Measurements from ENCODE around the gene SP140L.
"Not testable (repeated sequence)": the region's sequence is repeated elsewhere in the genome, so short reads cannot be mapped to it uniquely, and the experiment has no call there.

SP140L gene

DNA sequence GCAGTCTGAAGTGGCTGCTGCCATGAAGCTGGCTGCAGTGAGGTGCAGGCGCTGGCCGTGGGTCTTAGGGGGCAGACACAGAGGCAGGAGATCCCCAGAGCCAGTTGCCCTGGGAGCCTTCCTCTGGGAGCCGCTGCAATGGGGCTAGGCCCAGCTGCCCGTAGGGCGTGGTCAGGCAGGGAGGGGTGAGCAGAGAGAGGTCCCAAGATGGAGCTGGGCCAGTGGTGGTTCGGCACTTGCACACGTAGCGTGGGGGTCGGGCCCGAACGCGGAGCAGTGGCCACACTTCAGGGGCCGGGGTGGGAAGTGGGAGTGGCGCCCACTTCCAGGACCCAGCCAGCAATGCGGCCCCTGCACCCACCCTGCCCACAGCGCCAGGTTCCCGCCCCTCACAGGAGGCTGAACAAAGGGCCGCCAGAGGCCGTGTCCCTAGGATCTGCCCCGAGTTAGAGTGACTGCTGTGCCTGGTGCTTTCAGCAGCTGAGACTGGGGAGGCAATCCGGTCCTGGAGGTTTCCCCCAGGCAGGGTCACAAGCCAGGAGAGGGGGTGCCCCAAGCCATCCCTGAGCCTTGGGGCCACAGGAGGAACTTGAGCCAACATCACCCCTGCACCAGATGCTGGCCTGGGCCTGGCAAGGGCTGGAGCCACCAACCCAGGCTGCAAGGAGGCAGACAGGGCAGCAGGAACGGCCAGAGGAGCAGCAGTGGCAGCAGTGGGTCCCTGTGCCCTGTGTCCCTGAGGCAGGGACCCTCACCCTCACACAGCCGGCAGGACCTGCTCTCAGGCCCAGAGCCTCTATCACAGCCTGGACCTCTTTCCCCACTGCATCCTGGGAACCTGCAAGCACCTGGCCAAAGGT lies 21.3 kb upstream of the SP140L start:
- TF ChIP-seq, protein P1, sequence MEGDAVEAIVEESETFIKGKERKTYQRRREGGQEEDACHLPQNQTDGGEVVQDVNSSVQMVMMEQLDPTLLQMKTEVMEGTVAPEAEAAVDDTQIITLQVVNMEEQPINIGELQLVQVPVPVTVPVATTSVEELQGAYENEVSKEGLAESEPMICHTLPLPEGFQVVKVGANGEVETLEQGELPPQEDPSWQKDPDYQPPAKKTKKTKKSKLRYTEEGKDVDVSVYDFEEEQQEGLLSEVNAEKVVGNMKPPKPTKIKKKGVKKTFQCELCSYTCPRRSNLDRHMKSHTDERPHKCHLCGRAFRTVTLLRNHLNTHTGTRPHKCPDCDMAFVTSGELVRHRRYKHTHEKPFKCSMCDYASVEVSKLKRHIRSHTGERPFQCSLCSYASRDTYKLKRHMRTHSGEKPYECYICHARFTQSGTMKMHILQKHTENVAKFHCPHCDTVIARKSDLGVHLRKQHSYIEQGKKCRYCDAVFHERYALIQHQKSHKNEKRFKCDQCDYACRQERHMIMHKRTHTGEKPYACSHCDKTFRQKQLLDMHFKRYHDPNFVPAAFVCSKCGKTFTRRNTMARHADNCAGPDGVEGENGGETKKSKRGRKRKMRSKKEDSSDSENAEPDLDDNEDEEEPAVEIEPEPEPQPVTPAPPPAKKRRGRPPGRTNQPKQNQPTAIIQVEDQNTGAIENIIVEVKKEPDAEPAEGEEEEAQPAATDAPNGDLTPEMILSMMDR (IDR thresholded peaks at IDR 0.05; ENCODE audit: borderline replicate concordance, control extremely low read depth, extremely low read depth, insufficient read depth, missing control alignments), result no peak
- in situ Hi-C loops (cut with MboI; ENCODE audit: low sequenced_read_pairs, unreplicated experiment), result no loop called here
- DNase-seq (ENCODE audit: low spot score), result no peak

DNA sequence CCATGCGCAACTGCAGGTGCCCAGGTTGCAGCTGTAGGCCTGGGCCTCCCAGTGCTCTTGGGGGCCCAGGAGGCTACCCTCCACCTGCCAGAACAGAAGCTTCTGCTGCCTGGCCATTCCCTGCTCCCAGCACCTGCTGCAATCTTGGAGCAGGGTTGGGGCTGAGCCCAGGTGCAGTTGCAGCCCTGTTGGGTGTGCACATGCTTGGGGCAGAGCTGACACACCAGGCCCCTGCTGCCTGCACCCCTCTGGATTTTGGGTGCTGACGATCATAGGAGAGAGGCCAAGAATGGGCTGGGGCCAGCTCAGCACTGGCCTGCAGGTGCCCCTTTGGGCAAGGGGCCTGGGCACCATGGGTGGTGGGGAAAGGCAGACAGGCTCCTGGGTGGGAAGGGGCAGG lies 20.5 kb upstream of the SP140L start:
- DNase-seq (ENCODE audit: low spot score), result no peak
- TF ChIP-seq, protein P1 (IDR thresholded peaks at IDR 0.05; ENCODE audit: borderline replicate concordance, control extremely low read depth, extremely low read depth, insufficient read depth, missing control alignments), result no peak
- in situ Hi-C loops (cut with MboI; ENCODE audit: low sequenced_read_pairs, unreplicated experiment), result no loop called here

DNA sequence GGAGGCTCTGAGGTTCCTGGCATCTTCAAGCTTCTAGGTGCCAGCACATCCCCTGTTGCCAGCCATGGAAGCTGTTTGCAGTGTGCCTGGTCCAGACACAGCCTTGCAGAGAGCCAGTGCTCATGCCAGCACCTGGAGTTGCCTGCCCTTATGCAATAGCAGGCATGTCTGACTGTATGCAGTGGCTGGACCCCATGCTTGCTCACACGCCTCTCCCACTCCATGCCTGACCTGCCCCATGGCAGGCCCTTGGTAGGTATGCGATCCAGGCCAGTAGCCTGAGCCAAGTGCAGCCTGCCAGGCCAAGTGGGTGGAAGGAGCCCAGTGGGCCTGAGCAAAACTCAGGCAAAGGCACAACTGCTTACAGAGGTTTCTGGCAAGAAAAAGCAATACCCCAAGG lies 19.5 kb upstream of the SP140L start:
- in situ Hi-C loops (cut with MboI; ENCODE audit: low sequenced_read_pairs, unreplicated experiment), result no loop called here
- TF ChIP-seq, protein P1 (IDR thresholded peaks at IDR 0.05; ENCODE audit: borderline replicate concordance, control extremely low read depth, extremely low read depth, insufficient read depth, missing control alignments), result no peak
- DNase-seq (ENCODE audit: low spot score), result no peak

DNA sequence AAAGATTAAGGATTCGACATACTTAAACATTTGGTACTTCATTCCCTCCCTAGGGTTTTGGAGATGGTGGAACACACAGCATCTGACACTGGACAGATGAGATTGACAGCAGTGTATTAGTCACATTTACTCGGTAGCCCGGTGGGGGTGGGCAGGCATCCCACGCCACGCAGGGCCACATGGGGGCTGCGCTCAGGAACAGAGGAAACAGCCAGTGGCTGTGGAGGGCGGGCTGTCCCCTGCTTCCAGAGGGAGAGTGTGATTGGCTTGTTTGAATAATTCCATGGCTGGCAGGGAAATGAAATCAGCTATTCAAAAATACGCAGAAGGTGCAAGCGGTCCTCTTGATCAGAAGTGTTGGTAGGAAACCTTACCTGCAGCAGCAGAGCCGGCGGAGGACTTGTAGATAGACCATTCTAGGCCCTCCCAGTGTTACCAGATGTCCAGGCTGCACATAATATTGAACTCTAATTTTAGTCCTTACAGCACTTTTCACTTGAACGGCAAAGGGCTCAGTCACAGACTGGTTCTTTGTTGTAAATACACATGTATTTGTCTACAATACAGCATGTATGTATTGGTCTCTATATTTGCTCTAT lies 18.5 kb upstream of the SP140L start:
- in situ Hi-C loops (cut with MboI; ENCODE audit: low sequenced_read_pairs, unreplicated experiment), result no loop called here
- DNase-seq (ENCODE audit: low spot score), result no peak
- TF ChIP-seq, protein P1 (IDR thresholded peaks at IDR 0.05; ENCODE audit: borderline replicate concordance, control extremely low read depth, extremely low read depth, insufficient read depth, missing control alignments), result no peak

DNA sequence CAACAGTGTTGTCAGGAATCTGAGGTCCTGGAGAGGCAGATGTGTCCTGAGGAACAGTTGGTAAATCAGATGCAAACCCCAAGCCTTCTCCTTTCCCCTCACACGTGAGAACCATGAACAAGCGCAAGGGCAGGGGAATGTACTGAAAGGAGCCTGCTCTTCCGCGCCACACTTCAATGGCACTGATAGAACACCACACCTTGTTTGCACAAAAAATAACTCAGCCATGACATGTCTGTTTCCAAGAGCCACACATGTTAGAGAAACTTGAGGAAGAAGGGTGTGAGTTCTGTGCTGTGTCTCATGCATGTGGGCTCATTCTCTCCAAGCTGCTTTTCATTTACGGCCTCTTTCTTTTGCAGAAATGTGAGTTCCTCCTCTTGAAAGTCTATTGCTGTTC lies 16.2 kb upstream of the SP140L start:
- DNase-seq (ENCODE audit: low spot score); in situ Hi-C loops (cut with MboI; ENCODE audit: low sequenced_read_pairs, unreplicated experiment): not testable (repeated sequence)

DNA sequence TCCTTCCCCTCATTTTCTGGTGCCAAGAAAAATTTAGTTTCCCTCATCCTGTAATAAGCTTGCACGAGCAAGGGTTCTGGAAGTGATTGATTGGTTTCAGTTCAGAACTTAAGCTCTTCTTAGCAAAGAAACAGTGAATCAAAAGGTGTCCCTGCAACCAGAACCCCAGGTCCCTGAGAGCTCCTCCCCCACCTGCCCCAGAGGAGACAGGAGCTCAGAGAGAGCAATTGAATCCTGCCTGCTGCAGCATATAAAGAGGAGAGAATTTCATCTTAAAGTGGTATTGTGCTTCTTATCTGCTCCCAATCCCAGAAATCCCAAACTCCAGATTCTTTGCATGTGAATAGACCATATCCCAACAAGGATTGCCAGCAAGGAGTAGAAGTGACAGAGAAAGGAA lies 15.4 kb upstream of the SP140L start:
- in situ Hi-C loops (cut with MboI; ENCODE audit: low sequenced_read_pairs, unreplicated experiment), result not testable (repeated sequence)

DNA sequence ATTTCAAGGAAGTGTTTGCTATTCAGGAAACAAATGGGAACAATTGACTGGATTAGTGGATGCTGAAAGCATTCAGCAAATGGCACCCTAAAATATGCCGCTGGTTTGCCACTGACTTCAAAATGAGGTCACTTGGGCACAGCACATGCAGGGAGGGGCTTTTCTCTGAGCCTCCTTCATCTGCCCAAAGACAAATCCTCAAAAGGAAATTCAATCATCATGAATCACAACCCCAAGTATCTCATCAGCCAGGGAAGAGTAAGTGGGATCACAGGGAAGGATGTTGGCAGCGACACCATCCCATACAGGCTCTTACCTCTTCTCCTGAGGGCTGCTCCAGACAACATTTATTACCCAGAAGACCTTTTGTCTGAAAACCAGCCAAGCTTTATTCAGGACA lies 14.4 kb upstream of the SP140L start:
- in situ Hi-C loops (cut with MboI; ENCODE audit: low sequenced_read_pairs, unreplicated experiment), result no loop called here
- TF ChIP-seq, protein P1 (IDR thresholded peaks at IDR 0.05; ENCODE audit: borderline replicate concordance, control extremely low read depth, extremely low read depth, insufficient read depth, missing control alignments), result no peak
- DNase-seq (ENCODE audit: low spot score), result no peak

More for the DNA sequence above, 15.4 kb upstream of the SP140L start:
- not testable (repeated sequence) for DNase-seq (ENCODE audit: low spot score)
